ENCODE data around the gene SEPTIN10. TPM values are rescaled to one million over a fixed set of nuclear protein-coding genes. Genes with fewer than 3 reads are reported as not detected.
A peak's percentile ranks its signal among the peaks of the same experiment; 100 is the strongest.
"Not testable (repeated sequence)": the region's sequence is repeated elsewhere in the genome, so short reads cannot be mapped to it uniquely, and the experiment has no call there.

The SEPTIN10 gene
- total RNA-seq, 1 donor from 2014 or later = 1.4 TPM

DNA sequence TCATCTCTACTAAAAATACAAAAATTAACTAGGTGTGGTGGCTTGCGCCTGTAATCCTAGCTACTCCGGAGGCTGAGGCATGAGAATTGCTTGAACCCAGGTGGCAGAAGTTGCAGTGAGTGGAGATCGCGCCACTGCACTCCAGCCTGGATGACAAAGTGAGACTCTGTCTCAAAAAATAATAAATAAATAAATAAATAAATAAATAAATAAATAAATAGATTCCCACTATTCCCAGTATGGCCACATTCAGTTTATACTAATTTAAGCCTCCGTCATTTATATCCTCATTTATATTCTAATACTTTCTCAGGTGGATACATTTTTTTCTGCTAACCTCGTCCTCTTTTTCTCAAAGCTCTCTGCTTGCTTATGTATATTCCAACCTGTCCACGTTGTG is 14.6 kb upstream of the SEPTIN10 start:
- H3K27me3 Mint-ChIP-seq (ENCODE audit: low read depth); intact Hi-C loops (cut with micrococcal nuclease); H3K27ac Mint-ChIP-seq; H3K9me3 Mint-ChIP-seq; H3K36me3 Mint-ChIP-seq (ENCODE audit: low read depth); H3K4me3 Mint-ChIP-seq (ENCODE audit: low read depth); DNase-seq (ENCODE audit: low spot score); H3K4me1 Mint-ChIP-seq (ENCODE audit: low read depth): not testable (repeated sequence)

DNA sequence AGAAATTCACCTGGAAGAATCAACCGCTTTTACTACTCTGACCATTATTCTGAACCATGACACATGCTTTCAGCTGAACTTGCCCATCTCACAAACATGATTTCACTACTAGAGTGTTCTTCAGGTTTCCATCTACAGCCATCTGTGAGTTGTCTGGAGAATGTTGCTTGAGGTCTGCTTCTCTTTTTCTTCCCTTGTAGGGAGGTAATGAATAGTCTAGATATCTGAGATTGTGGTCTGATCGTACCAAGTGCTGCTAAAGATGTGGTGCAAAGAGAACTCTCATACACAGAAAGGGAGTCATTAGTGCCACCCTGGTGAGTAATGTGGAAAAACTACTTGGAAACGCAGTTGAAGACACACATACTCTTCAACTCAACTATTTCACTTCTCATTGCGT is 10.6 kb upstream of the SEPTIN10 start:
- Mint-ChIP-seq H3K9me3 (no peaks in the 10 kb centered on the region), H3K27me3 (ENCODE audit: low read depth) (peaks cover 10% of the 10 kb centered on the region), H3K4me3 (ENCODE audit: low read depth) (no peak overlapping the region), H3K27ac (no peak overlapping the region), H3K4me1 (ENCODE audit: low read depth) (peaks cover 1% of the 10 kb centered on the region), H3K36me3 (ENCODE audit: low read depth) (no peaks in the 10 kb centered on the region)
- intact Hi-C loops (cut with micrococcal nuclease) = no loop called here
- no peak for DNase-seq (ENCODE audit: low spot score)

DNA sequence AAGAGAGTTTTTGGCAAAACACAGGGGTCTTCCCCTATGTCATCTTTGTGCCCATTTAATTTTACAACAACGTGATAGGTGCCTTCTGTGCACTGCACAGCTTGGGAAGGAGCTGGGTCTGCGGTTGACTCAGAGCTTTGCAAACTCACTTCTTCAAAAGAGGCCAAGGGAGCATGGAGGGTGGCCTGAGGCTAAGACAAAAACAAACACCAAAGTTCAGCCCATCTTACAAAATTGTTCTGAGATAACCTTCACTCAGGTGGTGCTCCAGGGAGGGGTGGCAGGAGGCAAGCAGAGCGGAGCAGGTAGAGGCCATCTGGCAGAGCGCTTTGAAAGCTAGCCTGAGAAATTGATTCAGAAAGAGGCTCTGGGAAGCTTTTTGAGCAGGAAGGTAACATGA is 10.2 kb upstream of the SEPTIN10 start:
- intact Hi-C loops (cut with micrococcal nuclease) = no loop called here
- DNase-seq (ENCODE audit: low spot score) = no peak
- Mint-ChIP-seq H3K4me1 (ENCODE audit: low read depth) (peaks cover 1% of the 10 kb centered on the region), H3K9me3 (no peaks in the 10 kb centered on the region), H3K27ac (no peak overlapping the region), H3K27me3 (ENCODE audit: low read depth) (peaks cover 14% of the 10 kb centered on the region), H3K36me3 (ENCODE audit: low read depth) (no peaks in the 10 kb centered on the region), H3K4me3 (ENCODE audit: low read depth) (no peak overlapping the region)

DNA sequence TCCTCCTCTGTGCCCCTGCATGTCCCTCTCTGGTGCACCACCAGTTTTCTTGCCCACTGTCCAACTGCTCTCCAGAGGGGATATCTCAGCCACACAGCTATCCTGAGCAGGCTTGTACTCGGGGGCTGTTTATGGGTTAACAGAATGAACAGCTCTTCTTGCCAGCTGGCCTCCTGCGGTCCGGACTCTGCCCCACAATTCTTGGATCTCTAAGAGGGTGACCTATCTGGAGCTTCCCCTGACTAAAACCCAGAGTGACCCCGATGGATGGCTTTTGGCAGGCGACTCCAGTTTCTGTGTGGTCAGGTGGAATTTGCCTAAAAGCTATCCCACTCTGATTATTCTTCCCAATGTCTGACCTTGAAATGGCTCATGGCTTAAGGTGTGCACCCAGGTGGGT is 9.5 kb upstream of the SEPTIN10 start:
- H3K9me3 Mint-ChIP-seq = no peaks in the 10 kb centered on the region
- no peak for DNase-seq (ENCODE audit: low spot score)
- H3K27ac Mint-ChIP-seq = no peak overlapping the region
- peaks cover 1% of the 10 kb centered on the region for H3K4me1 Mint-ChIP-seq (ENCODE audit: low read depth)
- H3K36me3 Mint-ChIP-seq (ENCODE audit: low read depth) = no peaks in the 10 kb centered on the region
- peaks cover 19% of the 10 kb centered on the region for H3K27me3 Mint-ChIP-seq (ENCODE audit: low read depth)
- H3K4me3 Mint-ChIP-seq (ENCODE audit: low read depth) = no peak overlapping the region
- intact Hi-C loops (cut with micrococcal nuclease) = no loop called here

DNA sequence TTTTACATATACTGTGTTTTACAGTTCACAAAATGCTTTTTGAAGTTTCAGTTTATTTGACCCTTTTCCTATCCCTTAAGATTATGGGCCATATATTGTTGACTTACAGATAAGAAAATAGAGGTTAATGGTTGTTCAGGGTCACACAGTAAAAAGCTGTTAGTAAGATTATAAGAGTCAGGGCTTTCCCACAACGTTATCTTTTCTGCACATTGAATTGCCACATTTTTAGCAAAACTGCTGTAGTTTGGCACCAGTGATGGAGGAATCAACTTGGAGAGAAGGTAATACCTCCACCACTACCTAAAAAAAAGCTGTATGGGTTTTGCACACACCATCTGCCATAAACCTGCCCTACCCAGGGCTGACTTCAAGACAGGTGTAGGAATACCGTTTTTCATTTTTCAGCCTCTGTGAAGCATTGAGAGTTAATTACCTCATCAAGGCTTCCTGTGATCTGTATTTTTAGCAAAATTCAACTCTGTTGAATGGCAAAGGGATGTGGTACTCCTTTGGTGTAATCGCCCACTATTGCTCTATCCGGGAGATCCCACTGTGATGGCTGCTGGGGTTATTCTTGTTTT is 5.4 kb upstream of the SEPTIN10 start:
- DNase-seq (ENCODE audit: low spot score) = no peak
- no peaks in the 10 kb centered on the region for H3K9me3 Mint-ChIP-seq
- no peak overlapping the region for H3K27ac Mint-ChIP-seq
- intact Hi-C loops (cut with micrococcal nuclease) = loop anchor here (5.0 to 10.0 kb wide), 2 partner anchors 74 to 492 kb away; partner anchors contain the start of gene SH3RF3
- H3K27me3 Mint-ChIP-seq (ENCODE audit: low read depth) = peaks cover 41% of the 10 kb centered on the region
- H3K4me1 Mint-ChIP-seq (ENCODE audit: low read depth) = peaks cover 1% of the 10 kb centered on the region
- no peak overlapping the region for H3K4me3 Mint-ChIP-seq (ENCODE audit: low read depth)
- no peaks in the 10 kb centered on the region for H3K36me3 Mint-ChIP-seq (ENCODE audit: low read depth)

DNA sequence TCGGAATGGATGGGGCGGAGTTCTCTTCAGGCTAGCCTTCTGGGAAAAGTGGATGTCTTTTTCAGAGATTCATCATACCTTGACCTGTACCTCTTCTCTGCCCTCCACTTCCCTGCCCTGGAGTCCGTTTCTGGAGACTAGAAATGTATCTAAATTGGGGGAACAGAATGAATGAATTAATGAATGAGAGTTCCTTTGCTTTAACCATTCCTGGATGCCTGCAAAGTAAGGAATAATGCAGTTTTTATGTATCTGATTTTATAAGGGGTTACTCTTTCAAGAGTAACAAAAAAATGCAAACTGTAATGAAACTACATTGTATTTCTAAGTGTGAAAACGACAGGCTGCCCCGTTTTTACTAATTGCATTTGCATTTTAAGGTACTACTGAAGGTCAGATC is 2.4 kb upstream of the SEPTIN10 start:
- Mint-ChIP-seq H3K4me1 (ENCODE audit: low read depth) (peaks cover 6% of the 10 kb centered on the region), H3K4me3 (ENCODE audit: low read depth) (peak overlapping the region; percentile 58), H3K36me3 (ENCODE audit: low read depth) (peaks cover 3% of the 10 kb centered on the region), H3K27me3 (ENCODE audit: low read depth) (peaks cover 56% of the 10 kb centered on the region), H3K27ac (no peak overlapping the region), H3K9me3 (no peaks in the 10 kb centered on the region)
- no peak for DNase-seq (ENCODE audit: low spot score)
- intact Hi-C loops (cut with micrococcal nuclease) = loop anchor here (5.0 to 10.0 kb wide), 2 partner anchors 71 to 489 kb away; partner anchors contain the start of gene SH3RF3

DNA sequence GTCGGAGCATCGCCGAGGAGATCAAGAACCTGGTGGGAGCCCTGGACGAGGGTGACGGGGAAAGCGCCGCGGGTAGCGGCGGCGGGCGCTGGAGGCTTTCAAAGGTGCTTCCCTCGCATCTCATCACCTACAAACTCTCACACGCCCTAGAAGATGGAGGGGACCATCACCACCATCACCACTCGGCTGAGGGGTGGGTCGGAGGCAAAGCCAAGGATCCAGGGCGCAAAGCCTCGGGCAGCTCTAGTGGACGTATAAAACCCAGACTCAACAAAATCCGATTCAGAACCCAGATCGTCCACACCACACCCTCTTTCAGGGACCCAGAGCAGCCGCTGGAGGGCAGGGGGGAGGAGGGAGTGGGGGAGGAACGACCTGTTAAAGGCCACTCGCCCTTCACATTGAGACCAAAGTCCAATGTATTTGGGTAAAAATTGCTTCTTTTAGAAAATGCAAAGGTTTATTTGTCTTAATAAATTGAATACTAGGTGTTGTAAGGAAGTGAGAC is 1.9 kb upstream of the SEPTIN10 start:
- peak overlapping the region; percentile 58 for H3K4me3 Mint-ChIP-seq (ENCODE audit: low read depth)
- H3K27me3 Mint-ChIP-seq (ENCODE audit: low read depth) = peaks cover 61% of the 10 kb centered on the region
- peaks cover 3% of the 10 kb centered on the region for H3K36me3 Mint-ChIP-seq (ENCODE audit: low read depth)
- H3K27ac Mint-ChIP-seq = no peak overlapping the region
- intact Hi-C loops (cut with micrococcal nuclease) = loop anchor here (5.0 to 10.0 kb wide), 2 partner anchors 71 to 488 kb away; partner anchors contain the start of gene SH3RF3
- DNase-seq (ENCODE audit: low spot score) = no peak
- no peaks in the 10 kb centered on the region for H3K9me3 Mint-ChIP-seq
- peaks cover 6% of the 10 kb centered on the region for H3K4me1 Mint-ChIP-seq (ENCODE audit: low read depth)

DNA sequence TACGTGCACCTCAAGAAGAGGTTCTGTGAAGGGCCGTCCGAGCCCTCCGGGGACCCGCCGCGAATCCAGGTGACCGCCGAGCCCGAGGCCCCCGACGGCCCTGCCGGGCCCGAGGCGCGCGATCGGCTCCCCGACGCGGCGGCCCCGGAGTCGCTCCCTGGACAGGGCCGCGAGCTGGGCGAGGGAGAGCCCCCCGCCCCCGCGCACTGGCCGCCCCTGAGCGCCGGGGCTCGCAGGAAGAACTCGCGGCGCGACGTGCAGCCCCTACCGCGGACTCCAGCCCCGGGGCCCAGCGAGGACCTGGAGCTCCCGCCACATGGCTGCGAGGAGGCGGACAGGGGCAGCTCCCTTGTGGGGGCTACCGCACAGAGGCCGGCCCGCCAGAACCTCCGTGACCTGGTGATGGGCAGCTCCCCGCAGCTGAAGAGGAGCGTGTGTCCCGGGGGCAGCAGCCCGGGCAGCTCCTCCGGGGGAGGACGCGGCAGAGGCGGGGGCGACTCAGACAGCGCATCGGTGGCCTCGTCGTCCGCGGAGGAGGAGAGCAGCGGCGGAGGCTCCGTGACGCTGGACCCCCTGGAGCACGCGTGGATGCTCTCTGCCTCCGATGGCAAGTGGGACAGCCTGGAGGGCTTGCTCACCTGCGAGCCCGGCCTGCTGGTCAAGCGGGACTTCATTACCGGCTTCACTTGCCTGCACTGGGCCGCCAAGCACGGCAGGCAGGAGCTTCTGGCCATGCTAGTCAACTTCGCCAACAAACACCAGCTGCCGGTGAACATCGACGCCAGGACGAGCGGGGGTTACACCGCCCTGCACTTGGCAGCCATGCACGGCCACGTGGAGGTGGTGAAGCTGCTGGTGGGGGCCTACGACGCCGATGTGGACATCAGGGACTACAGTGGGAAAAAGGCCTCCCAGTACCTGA is 1.2 kb upstream of the SEPTIN10 start:
- Mint-ChIP-seq H3K4me1 (ENCODE audit: low read depth) (peaks cover 6% of the 10 kb centered on the region), H3K4me3 (ENCODE audit: low read depth) (no peak overlapping the region), H3K9me3 (no peaks in the 10 kb centered on the region), H3K27me3 (ENCODE audit: low read depth) (peaks cover 67% of the 10 kb centered on the region), H3K36me3 (ENCODE audit: low read depth) (peaks cover 3% of the 10 kb centered on the region), H3K27ac (no peak overlapping the region)
- intact Hi-C loops (cut with micrococcal nuclease) = loop anchor here (5.0 to 10.0 kb wide), 3 partner anchors 70 to 1083 kb away; partner anchors contain the start of genes LIMS1 and SH3RF3
- DNase-seq (ENCODE audit: low spot score) = no peak

DNA sequence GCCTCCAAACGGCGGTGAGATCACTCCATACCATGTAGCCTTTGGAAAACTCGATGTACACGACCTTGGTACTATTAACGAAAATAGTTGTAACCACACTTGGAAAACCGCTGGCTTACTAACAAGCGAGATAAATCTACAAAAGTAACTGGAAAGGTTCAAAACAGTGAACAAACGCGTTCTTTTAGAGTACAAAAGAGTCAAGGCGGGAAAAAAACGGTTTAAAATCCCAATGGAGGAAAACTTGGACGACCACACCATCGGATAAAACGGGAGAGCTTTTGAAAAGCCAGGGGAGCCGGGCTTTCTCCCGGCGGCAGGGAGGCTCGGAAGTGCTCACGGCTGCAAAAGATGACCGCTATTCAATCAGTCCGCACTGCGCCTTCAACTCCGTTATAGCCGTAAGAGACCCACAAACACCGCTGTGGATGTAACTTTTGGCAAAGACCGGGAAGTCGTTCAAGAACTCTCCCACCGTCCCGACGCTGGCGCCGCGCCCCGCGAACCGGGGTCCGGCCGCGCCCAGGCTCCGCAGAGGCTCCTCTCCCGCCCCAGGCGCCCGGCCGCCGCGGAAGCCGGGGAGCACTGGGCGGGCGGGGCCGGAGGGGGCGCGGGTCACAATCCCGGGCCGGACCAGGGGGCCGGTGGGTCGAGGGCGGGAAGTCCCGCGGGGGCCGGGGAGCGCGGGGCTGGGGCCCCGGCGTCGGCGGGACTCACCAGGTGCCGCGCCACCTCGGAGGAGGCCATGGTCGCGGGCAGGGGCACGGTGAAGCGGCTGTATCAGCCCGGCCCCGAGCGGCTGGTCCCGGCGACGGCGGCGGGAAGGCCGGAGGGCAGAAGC is 465 bp downstream of the SEPTIN10 start:
- peaks cover 71% of the 10 kb centered on the region for H3K27me3 Mint-ChIP-seq (ENCODE audit: low read depth)
- no peaks in the 10 kb centered on the region for H3K9me3 Mint-ChIP-seq
- no peak for DNase-seq (ENCODE audit: low spot score)
- H3K36me3 Mint-ChIP-seq (ENCODE audit: low read depth) = peaks cover 3% of the 10 kb centered on the region
- intact Hi-C loops (cut with micrococcal nuclease) = loop anchor here (5.0 to 10.0 kb wide), 2 partner anchors 68 to 1081 kb away; partner anchors contain the start of gene LIMS1
- H3K4me3 Mint-ChIP-seq (ENCODE audit: low read depth) = peak overlapping the region; percentile 79
- H3K4me1 Mint-ChIP-seq (ENCODE audit: low read depth) = peaks cover 13% of the 10 kb centered on the region
- peak overlapping the region; percentile 30 for H3K27ac Mint-ChIP-seq

DNA sequence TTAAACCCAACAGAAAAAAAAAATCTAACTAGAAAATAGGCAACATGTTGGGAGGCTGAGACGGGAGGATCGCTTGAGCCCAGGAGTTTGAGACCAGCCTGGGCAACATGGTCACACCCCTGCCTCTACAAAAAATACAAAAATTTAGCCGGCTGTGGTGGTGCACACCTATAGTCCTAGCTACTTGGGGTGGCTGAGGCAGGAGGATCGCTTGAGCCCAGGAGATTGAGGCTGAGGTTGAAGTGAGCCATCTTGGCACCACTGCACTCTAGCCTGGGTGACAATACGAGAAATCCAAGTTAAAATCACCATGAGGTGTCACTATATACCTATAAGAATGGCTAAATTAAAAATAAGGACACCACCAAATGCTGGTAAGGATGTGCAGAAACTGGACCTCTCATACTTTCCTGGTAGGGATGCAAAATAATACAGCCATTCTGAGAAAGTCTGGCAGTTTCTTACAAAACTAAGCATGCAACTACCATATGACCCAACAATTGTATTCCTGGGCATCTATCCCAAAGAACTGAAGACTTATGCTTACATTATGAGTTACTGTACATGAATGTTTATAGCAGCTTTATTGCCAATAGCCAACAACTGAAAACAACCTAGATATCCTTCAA is 2.2 kb downstream of the SEPTIN10 start:
- H3K27me3 Mint-ChIP-seq (ENCODE audit: low read depth) = peaks cover 75% of the 10 kb centered on the region
- H3K36me3 Mint-ChIP-seq (ENCODE audit: low read depth) = peaks cover 3% of the 10 kb centered on the region
- no peaks in the 10 kb centered on the region for H3K9me3 Mint-ChIP-seq
- no peak overlapping the region for H3K27ac Mint-ChIP-seq
- intact Hi-C loops (cut with micrococcal nuclease) = loop anchor here (5.0 to 10.0 kb wide), 2 partner anchors 67 to 1079 kb away; partner anchors contain the start of gene LIMS1
- DNase-seq (ENCODE audit: low spot score) = no peak
- H3K4me3 Mint-ChIP-seq (ENCODE audit: low read depth) = no peak overlapping the region
- H3K4me1 Mint-ChIP-seq (ENCODE audit: low read depth) = peaks cover 13% of the 10 kb centered on the region

DNA sequence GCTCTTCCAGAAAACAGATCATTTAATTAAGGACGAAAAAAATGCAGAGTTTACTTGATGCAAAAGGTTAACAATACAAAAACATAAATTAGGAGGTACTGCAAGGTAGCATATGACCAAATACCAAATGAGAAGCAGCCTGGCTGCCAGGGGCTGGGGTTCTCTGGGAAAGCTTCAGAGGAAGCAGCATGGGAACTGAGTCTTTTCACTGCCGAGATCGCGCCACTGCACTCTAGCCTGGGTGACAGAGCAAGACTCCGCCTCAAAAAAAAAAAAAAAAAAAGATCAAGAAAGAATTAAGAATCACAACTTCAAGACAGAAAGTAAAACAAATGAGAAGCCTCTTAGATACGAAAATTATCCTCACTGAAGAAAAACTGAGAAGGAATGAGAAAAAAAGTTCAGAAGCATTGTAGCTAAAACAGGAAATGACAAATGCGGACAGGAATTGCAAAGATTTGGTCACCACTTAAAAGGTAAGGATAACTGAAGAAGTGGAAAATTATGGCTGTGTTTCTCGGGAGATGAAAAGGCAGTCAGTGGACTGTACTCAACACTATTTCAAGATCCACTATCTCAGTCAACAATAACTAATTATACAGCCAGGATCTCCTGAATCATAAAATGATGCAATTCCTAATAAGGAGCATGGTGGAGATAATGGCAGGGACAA is 4.3 kb downstream of the SEPTIN10 start:
- peaks cover 13% of the 10 kb centered on the region for H3K4me1 Mint-ChIP-seq (ENCODE audit: low read depth)
- intact Hi-C loops (cut with micrococcal nuclease) = loop anchor here (5.0 to 10.0 kb wide), 2 partner anchors 65 to 1077 kb away; partner anchors contain the start of gene LIMS1
- H3K4me3 Mint-ChIP-seq (ENCODE audit: low read depth) = no peak overlapping the region
- peaks cover 3% of the 10 kb centered on the region for H3K36me3 Mint-ChIP-seq (ENCODE audit: low read depth)
- no peak for DNase-seq (ENCODE audit: low spot score)
- no peak overlapping the region for H3K27ac Mint-ChIP-seq
- peaks cover 67% of the 10 kb centered on the region for H3K27me3 Mint-ChIP-seq (ENCODE audit: low read depth)
- H3K9me3 Mint-ChIP-seq = no peaks in the 10 kb centered on the region

Data from activated T-helper 2 cell treated with anti-CD3 and anti-CD28 coated beads, Interferon-gamma antibody, Interleukin-2, Interleukin-4, amounts not matched to agents 10 μg/mL and 5 μg/mL and 100 μg/mL, durations not matched to agents 14 hours and 24 hours and 36 hours (primary cell).